ENCODE measurements around the gene ALOXE3.

The ALOXE3 gene

GRCh38 chr17:8117980-8118768 lies at the start of gene ALOXE3:
ALOXE3 (minus strand) TSS chr17:8118514; CDS start chr17:8117990, 524 bp downstream.
- peak; percentile 78 for DNase-seq (ENCODE audit: low read depth)

- DNase-seq (ENCODE audit: low read depth): no peak
Measured at GRCh38 chr17:8167526-8167925, 49.2 kb upstream of the ALOXE3 start.

GRCh38 chr17:8166731-8167130 lies 48.4 kb upstream of the ALOXE3 start:
- DNase-seq (ENCODE audit: low read depth): no peak

GRCh38 chr17:8164815-8165131 lies 46.5 kb upstream of the ALOXE3 start:
- no peak for DNase-seq (ENCODE audit: low read depth)

- peak; percentile 79 for DNase-seq (ENCODE audit: low read depth)
Measured at GRCh38 chr17:8163978-8164814, 45.9 kb upstream of the ALOXE3 start.

- no peak for DNase-seq (ENCODE audit: low read depth)
Measured at GRCh38 chr17:8162997-8163977, 45.0 kb upstream of the ALOXE3 start.

GRCh38 chr17:8162233-8162996 lies 44.1 kb upstream of the ALOXE3 start, which contains the start of gene VAMP2:
VAMP2 (minus strand) TSS chr17:8162948; CDS start chr17:8162879, 69 bp downstream.
- DNase-seq (ENCODE audit: low read depth): peak; percentile 71

GRCh38 chr17:8161289-8162232 lies 43.2 kb upstream of the ALOXE3 start:
- no peak for DNase-seq (ENCODE audit: low read depth)

- no peak for DNase-seq (ENCODE audit: low read depth)
Measured at GRCh38 chr17:8160741-8161221, 42.5 kb upstream of the ALOXE3 start.

- no peak for DNase-seq (ENCODE audit: low read depth)
Measured at GRCh38 chr17:8160224-8160577, 41.9 kb upstream of the ALOXE3 start.

GRCh38 chr17:8159459-8160223 lies 41.3 kb upstream of the ALOXE3 start:
- no peak for DNase-seq (ENCODE audit: low read depth)

- no peak for DNase-seq (ENCODE audit: low read depth)
Measured at GRCh38 chr17:8159032-8159400, 40.7 kb upstream of the ALOXE3 start.

GRCh38 chr17:8158267-8159031 lies 40.1 kb upstream of the ALOXE3 start:
- peak; percentile 87 for DNase-seq (ENCODE audit: low read depth)

- DNase-seq (ENCODE audit: low read depth): peak; percentile 100
Measured at GRCh38 chr17:8156246-8156992, 38.1 kb upstream of the ALOXE3 start.

GRCh38 chr17:8155996-8156245 lies 37.6 kb upstream of the ALOXE3 start:
- no peak for DNase-seq (ENCODE audit: low read depth)

- no peak for DNase-seq (ENCODE audit: low read depth)
Measured at GRCh38 chr17:8155231-8155995, 37.1 kb upstream of the ALOXE3 start.

- no peak for DNase-seq (ENCODE audit: low read depth)
Measured at GRCh38 chr17:8154608-8155155, 36.4 kb upstream of the ALOXE3 start.
